Measurements from ENCODE around the gene PLOD3.

The PLOD3 gene

DNA sequence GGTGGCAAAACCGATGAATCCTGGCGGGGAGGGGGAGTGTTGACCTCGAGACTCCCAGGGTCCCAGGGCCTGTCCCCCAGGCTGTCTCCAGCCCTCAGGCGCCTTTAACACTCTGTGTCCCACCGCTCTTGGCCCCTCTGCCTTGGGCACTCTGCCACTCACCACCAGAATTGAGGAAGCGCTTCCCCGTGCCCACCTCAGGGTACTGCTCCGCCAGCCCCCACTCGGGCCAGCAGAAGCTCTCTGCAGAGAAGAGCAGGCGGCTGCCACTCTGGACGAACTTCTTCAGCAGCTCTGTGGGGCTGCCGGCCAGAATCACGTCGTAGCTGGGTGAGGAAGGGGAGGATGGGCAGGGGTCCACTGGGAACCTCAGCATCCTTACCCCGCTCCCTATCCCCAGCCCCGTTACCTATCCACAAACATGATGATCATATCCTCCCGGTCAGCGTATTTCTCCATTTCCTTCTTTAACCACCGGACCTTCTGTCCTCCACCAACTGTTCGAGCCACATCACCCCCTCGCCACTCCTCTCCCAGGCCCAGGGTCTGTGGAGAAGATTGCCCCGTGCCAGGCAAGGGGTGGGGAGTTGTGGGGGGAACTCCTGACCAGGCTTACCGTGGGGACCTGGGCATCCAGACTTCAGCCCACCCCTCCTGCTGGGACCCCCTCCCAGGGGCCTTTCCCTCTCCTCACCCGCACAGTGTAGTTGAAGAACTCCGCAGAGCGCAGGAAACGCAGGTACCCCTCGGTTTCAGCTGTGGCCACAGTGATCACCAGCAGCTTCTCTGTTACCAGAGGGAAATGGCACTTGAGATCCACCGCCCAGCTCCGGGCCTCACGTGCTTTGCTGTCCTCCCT, 1.2 kb downstream of the PLOD3 start:
- Histone ChIP-seq H2AFZ (ENCODE audit: low read depth, low read length) (0 out of 2 replicates have a peak overlapping the region, but pooled peaks have one; percentile 29), H3K79me2 (ENCODE audit: low read length) (peaks cover 29% of the 10 kb centered on the region), H3K9ac (ENCODE audit: low read length) (peak overlapping the region; percentile 88), H4K20me1 (ENCODE audit: insufficient read depth, low read length) (no peaks in the 10 kb centered on the region), H3K4me1 (ENCODE audit: low read length) (peaks cover 12% of the 10 kb centered on the region), H3K4me3 (ENCODE audit: low read length) (peak overlapping the region; percentile 87), H3K36me3 (replicated peaks; ENCODE audit: low read depth, low read length) (peaks cover 6% of the 10 kb centered on the region), H3K27me3 (ENCODE audit: low read depth, low read length) (no peaks in the 10 kb centered on the region), H3K27ac (ENCODE audit: low read length) (no peak overlapping the region; the same call in 1 of the 2 replicates), H3K9me3 (ENCODE audit: insufficient read depth, low read length) (no peaks in the 10 kb centered on the region), H3K4me2 (ENCODE audit: low read length) (peak overlapping the region; percentile 95)
- no peak for TF ChIP-seq EZH2phosphoT487 (IDR thresholded peaks at IDR 0.05; ENCODE audit: low read depth)
- TF ChIP-seq, protein P1, sequence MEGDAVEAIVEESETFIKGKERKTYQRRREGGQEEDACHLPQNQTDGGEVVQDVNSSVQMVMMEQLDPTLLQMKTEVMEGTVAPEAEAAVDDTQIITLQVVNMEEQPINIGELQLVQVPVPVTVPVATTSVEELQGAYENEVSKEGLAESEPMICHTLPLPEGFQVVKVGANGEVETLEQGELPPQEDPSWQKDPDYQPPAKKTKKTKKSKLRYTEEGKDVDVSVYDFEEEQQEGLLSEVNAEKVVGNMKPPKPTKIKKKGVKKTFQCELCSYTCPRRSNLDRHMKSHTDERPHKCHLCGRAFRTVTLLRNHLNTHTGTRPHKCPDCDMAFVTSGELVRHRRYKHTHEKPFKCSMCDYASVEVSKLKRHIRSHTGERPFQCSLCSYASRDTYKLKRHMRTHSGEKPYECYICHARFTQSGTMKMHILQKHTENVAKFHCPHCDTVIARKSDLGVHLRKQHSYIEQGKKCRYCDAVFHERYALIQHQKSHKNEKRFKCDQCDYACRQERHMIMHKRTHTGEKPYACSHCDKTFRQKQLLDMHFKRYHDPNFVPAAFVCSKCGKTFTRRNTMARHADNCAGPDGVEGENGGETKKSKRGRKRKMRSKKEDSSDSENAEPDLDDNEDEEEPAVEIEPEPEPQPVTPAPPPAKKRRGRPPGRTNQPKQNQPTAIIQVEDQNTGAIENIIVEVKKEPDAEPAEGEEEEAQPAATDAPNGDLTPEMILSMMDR (IDR thresholded peaks at IDR 0.05; ENCODE audit: low read depth, low read length): no peak

DNA sequence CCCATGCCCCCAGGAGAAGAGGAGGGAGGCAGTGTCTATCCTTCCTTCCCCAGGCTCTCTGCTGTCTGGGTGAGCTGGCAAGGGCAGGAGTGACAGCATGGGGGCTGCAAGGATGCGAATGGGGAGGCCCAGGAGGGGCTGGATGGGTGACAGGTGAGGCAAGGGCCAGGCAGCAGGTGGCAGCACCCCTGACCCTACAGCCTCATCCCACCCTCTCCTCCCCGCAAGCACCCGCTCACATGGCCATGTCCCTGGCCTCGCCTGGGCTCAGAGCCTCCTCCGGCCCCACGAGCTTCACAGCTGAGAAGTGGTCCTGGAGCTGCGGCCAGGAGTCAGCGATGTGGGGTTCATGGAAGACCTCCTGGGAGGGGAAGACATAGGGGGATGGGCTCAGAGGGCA, 5.4 kb downstream of the PLOD3 start:
- peaks cover 6% of the 10 kb centered on the region for H3K36me3 ChIP-seq (replicated peaks; ENCODE audit: low read depth, low read length)
- H3K27ac ChIP-seq (ENCODE audit: low read length): no peak overlapping the region
- H3K4me1 ChIP-seq (ENCODE audit: low read length): peaks cover 6% of the 10 kb centered on the region
- H3K79me2 ChIP-seq (ENCODE audit: low read length): peaks cover 12% of the 10 kb centered on the region
- H3K9ac ChIP-seq (ENCODE audit: low read length): no peak overlapping the region
- no peaks in the 10 kb centered on the region for H3K27me3 ChIP-seq (ENCODE audit: low read depth, low read length)
- H3K4me2 ChIP-seq (ENCODE audit: low read length): no peak overlapping the region
- H2AFZ ChIP-seq (ENCODE audit: low read depth, low read length): no peak overlapping the region
- no peaks in the 10 kb centered on the region for H4K20me1 ChIP-seq (ENCODE audit: insufficient read depth, low read length)
- no peak overlapping the region for H3K4me3 ChIP-seq (ENCODE audit: low read length)
- TF ChIP-seq, protein P1 (IDR thresholded peaks at IDR 0.05; ENCODE audit: low read depth, low read length): no peak
- no peak for TF ChIP-seq EZH2phosphoT487 (IDR thresholded peaks at IDR 0.05; ENCODE audit: low read depth)
- no peaks in the 10 kb centered on the region for H3K9me3 ChIP-seq (ENCODE audit: insufficient read depth, low read length)

DNA sequence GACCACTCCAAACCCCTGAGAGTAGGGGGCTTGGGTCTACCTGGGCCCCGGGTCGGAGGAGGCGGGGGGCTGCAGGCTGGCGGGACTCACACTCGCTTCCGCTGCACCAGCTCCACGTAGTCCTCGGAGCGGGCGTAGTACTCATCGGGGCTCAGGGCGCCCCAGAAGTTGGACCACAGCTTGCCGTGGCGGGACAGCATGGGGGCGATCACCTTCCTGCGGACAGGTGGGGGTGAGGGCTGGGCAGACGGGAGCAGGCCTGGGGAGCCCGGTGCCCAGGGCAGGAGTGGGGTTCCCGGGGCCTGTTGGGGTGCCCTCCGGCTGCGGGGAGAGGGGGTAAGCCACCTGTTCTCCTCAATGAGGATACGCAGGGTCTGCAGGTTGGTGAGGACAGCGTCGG, 5.9 kb downstream of the PLOD3 start:
- no peaks in the 10 kb centered on the region for H4K20me1 ChIP-seq (ENCODE audit: insufficient read depth, low read length)
- peaks cover 7% of the 10 kb centered on the region for H3K79me2 ChIP-seq (ENCODE audit: low read length)
- H3K4me1 ChIP-seq (ENCODE audit: low read length): peaks cover 6% of the 10 kb centered on the region
- no peaks in the 10 kb centered on the region for H3K27me3 ChIP-seq (ENCODE audit: low read depth, low read length)
- H2AFZ ChIP-seq (ENCODE audit: low read depth, low read length): no peak overlapping the region
- TF ChIP-seq, protein P1 (IDR thresholded peaks at IDR 0.05; ENCODE audit: low read depth, low read length): no peak
- no peak for TF ChIP-seq EZH2phosphoT487 (IDR thresholded peaks at IDR 0.05; ENCODE audit: low read depth)
- peaks cover 6% of the 10 kb centered on the region for H3K36me3 ChIP-seq (replicated peaks; ENCODE audit: low read depth, low read length)
- H3K27ac ChIP-seq (ENCODE audit: low read length): no peak overlapping the region
- H3K9me3 ChIP-seq (ENCODE audit: insufficient read depth, low read length): no peaks in the 10 kb centered on the region
- no peak overlapping the region for H3K9ac ChIP-seq (ENCODE audit: low read length)
- H3K4me2 ChIP-seq (ENCODE audit: low read length): no peak overlapping the region
- no peak overlapping the region for H3K4me3 ChIP-seq (ENCODE audit: low read length)

DNA sequence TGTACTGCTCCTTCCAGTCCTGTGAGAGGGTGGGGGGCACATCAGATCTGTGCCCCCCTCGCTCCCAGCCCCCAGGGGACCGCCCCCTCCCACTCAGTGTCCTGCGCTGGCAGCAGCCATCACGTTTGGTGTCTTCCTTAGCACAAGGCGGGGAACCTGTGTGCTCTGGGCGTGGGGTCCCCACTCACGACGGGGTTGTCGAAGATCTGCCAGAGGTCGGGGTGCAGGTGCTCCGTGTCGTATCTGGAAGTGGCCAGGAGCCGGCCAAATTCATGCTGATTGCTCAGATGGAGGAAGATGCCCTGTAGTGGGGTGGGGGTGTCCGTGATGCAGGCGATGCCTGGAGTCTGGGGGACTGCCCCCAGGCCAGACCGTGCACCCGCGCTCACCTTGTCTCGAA, 7.2 kb downstream of the PLOD3 start:
- no peaks in the 10 kb centered on the region for H3K27me3 ChIP-seq (ENCODE audit: low read depth, low read length)
- no peak overlapping the region for H3K9ac ChIP-seq (ENCODE audit: low read length)
- no peak overlapping the region for H3K4me2 ChIP-seq (ENCODE audit: low read length)
- H3K79me2 ChIP-seq (ENCODE audit: low read length): no peaks in the 10 kb centered on the region
- H3K4me1 ChIP-seq (ENCODE audit: low read length): no peaks in the 10 kb centered on the region
- H3K27ac ChIP-seq (ENCODE audit: low read length): no peak overlapping the region
- H3K4me3 ChIP-seq (ENCODE audit: low read length): no peak overlapping the region
- peaks cover 6% of the 10 kb centered on the region for H3K36me3 ChIP-seq (replicated peaks; ENCODE audit: low read depth, low read length)
- H4K20me1 ChIP-seq (ENCODE audit: insufficient read depth, low read length): no peaks in the 10 kb centered on the region
- no peaks in the 10 kb centered on the region for H3K9me3 ChIP-seq (ENCODE audit: insufficient read depth, low read length)
- no peak overlapping the region for H2AFZ ChIP-seq (ENCODE audit: low read depth, low read length)
- no peak for TF ChIP-seq EZH2phosphoT487 (IDR thresholded peaks at IDR 0.05; ENCODE audit: low read depth)
- TF ChIP-seq, protein P1 (IDR thresholded peaks at IDR 0.05; ENCODE audit: low read depth, low read length): no peak

Measured in OCI-LY3 (cell line).